Fibroblast of skin of right biceps (primary cell): ENCODE results near the gene FBXO8.

Source experiments
- DNase-seq: peaks from one replicate; pipeline ENCODE4 v3.0.0-alpha.2; 2013

Gene FBXO8

GRCh38 chr4:174241162-174241561 lies 42.3 kb downstream of the FBXO8 start:
- no peak for DNase-seq

GRCh38 chr4:174236359-174236758 lies 47.1 kb downstream of the FBXO8 start:
- no peak for DNase-seq

GRCh38 chr4:174230680-174231079 lies 52.8 kb downstream of the FBXO8 start:
- no peak for DNase-seq

GRCh38 chr4:174230148-174230547 lies 53.3 kb downstream of the FBXO8 start:
- no peak for DNase-seq

GRCh38 chr4:174228988-174229387 lies 54.5 kb downstream of the FBXO8 start:
- no peak for DNase-seq

GRCh38 chr4:174225349-174226049 lies 58.0 kb downstream of the FBXO8 start:
- no peak for DNase-seq

- no peak for DNase-seq
Observed at GRCh38 chr4:174224550-174224949, 58.9 kb downstream of the FBXO8 start.

GRCh38 chr4:174222266-174222872 lies 61.1 kb downstream of the FBXO8 start:
- peak; percentile 20 for DNase-seq

- no peak for DNase-seq
Observed at GRCh38 chr4:174218127-174218790, 65.2 kb downstream of the FBXO8 start.

- peak; percentile 82 for DNase-seq
Observed at GRCh38 chr4:174217273-174218126, 66.0 kb downstream of the FBXO8 start.

GRCh38 chr4:174216799-174217272 lies 66.6 kb downstream of the FBXO8 start:
- DNase-seq, result no peak

GRCh38 chr4:174215961-174216680 lies 67.3 kb downstream of the FBXO8 start:
- DNase-seq, result no peak

GRCh38 chr4:174215057-174215456 lies 68.4 kb downstream of the FBXO8 start:
- DNase-seq, result no peak

GRCh38 chr4:174214101-174214878 lies 69.2 kb downstream of the FBXO8 start:
- DNase-seq, result no peak

- DNase-seq, result peak; percentile 32
Observed at GRCh38 chr4:174213731-174214100, 69.8 kb downstream of the FBXO8 start.

GRCh38 chr4:174212061-174212460 lies 71.4 kb downstream of the FBXO8 start:
- DNase-seq, result no peak

- no peak for DNase-seq
Observed at GRCh38 chr4:174211622-174212044, 71.8 kb downstream of the FBXO8 start.

GRCh38 chr4:174210952-174211490 lies 72.4 kb downstream of the FBXO8 start:
- peak; percentile 58 for DNase-seq

- DNase-seq, result no peak
Observed at GRCh38 chr4:174210354-174210753, 73.1 kb downstream of the FBXO8 start.

GRCh38 chr4:174209341-174209740 lies 74.1 kb downstream of the FBXO8 start:
- no peak for DNase-seq

GRCh38 chr4:174207367-174207766 lies 76.1 kb downstream of the FBXO8 start:
- no peak for DNase-seq
